HG02623 (cell line): ENCODE measurements around the gene TMEM165.

Experiments
- ATAC-seq: cut with Tn5 transposase; IDR thresholded peaks from one replicate; pipeline ENCODE4 v1.9.1; 2021; ENCODE audit warnings: moderate library complexity; ENCODE audit not compliant: unreplicated experiment

Gene TMEM165

GRCh38 chr4:55405073-55405472 lies 9.3 kb downstream of the TMEM165 start:
- no peak for ATAC-seq

DNA sequence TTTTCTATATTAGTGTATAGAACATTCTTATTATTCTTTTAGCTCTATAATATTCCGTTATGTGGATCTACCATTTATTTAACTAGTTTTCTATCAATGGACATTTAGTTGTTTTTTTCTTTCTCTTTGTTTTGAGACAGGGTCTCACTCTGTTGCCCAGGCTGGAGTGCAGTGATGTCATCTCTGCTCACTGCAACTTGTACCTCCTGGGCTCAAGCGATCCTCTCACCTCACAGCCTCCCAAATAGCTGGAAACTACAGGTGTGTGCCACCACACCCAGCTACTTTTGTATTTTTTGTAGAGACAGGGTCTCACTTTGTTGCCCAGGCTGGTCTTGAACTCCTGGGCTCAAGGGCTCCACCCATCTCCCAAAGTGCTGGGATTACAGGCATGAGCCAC lies 10.8 kb downstream of the TMEM165 start:
- no peak for ATAC-seq

GRCh38 chr4:55407119-55407518 lies 11.4 kb downstream of the TMEM165 start:
- ATAC-seq: no peak

- no peak for ATAC-seq
Observed at GRCh38 chr4:55407764-55408163, 12.0 kb downstream of the TMEM165 start.

- peak; percentile 70 for ATAC-seq
Observed at GRCh38 chr4:55409468-55410171, 13.9 kb downstream of the TMEM165 start.

GRCh38 chr4:55410431-55410830 lies 14.7 kb downstream of the TMEM165 start:
- no peak for ATAC-seq

GRCh38 chr4:55411621-55412020 lies 15.9 kb downstream of the TMEM165 start:
- ATAC-seq: no peak

GRCh38 chr4:55416176-55416575 lies 20.4 kb downstream of the TMEM165 start:
- ATAC-seq: no peak

- no peak for ATAC-seq
Observed at GRCh38 chr4:55424791-55425190, 29.0 kb downstream of the TMEM165 start.

DNA sequence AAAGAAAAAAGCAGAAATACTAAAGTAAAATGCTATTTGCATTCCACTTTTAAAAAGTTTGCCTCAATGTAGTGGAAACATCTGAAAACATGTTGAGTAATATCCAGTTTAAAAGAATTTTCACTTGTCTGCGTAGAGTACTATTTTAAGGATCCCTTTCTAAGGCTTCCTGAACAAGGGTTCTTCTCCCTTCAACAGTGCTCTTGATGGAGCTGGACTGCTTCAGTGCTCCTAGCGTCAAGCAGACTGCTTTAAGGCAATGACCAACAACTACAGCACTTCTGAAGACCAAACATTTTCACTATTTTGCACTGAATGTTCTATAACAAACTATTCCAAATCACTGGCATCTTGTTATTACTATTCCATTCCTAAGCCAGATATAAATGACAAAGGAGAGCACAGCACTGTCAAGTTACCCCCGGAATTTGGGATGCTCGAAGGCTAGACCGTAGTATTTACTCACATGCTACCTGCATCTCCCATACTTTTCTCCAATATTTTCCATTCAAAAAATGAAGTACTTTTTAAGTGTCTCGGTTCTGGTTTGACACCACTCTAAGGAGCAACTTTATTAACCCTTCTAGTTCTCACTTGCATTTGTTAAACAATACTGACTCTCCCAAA lies 36.1 kb downstream of the TMEM165 start:
- ATAC-seq: no peak

- peak; percentile 67 for ATAC-seq
Observed at GRCh38 chr4:55435141-55435841, 39.5 kb downstream of the TMEM165 start.

- ATAC-seq: no peak
Observed at GRCh38 chr4:55437356-55437796, 41.6 kb downstream of the TMEM165 start.

DNA sequence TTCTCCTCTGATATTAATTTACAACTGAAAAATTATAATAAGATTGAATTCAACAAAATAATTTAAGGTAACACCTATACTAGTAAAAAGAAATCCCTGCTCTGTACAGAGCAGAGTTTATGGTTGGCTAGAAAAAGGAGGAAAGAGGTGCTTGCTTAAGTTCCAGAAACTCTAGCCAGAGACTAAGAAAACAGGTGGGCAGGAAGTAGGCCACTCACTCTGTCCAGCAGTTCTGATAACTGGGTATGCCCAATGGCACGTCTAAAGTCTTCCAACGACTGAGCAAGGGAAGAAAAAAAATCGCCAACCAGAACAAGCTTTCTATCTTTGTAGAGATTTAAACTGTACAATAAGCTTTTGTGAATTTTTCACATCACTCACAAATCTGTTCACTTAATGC lies 42.1 kb downstream of the TMEM165 start:
- ATAC-seq: no peak

GRCh38 chr4:55438314-55438713 lies 42.6 kb downstream of the TMEM165 start:
- ATAC-seq: no peak

DNA sequence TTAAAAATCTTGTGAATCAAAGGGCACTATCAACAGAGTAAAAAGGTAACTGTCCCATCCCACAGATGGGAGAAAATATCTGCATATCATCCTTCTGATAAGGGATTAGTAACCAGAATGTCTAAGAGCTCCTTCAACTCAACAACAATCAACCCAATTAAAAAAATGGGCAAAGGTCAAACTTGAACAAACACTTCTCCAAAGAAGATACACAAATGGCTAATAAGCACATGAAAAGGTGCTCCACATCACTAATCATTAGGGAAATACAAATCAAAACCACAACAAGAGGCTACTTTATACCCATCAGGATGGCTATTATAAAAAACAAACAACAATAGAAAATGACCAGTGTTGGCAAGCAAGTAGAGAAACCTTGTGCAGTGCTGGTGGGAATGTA lies 43.3 kb downstream of the TMEM165 start:
- no peak for ATAC-seq

DNA sequence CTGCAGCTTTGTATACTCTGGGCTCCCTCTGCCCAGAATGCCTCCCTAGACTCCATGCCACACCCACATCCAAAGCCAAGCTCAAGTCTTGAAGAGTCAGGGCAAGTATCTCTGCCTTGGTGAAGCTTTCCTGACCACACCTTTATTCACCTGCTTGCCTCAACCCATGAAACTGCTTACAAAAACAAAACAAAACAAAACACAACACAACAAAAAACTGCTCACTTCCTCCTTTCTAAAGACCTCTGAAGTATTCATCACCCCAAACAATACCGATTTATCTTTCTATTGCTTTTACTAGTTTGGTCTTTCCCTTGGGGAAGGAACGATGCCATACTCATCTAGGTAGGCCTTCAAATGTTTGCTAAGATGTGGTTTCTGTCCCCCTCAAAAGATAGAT lies 45.0 kb downstream of the TMEM165 start:
- no peak for ATAC-seq

DNA sequence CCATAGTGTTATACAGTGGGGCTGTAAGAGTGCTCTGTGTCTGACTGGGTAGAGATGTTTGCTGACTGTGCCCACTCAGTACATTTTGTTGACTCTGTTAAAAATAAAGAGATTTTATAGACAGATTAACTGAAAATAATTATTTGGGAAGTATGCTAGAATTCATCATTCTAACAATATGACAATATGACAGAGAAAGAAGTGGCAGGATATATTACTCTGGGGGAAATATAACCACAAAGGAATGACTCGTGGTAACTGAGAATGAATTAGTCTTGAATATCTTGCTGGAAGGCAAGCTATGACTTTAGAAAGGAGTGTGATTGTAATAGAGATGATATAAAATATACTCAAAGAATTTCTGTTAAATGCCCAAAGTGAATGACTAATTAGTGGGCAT lies 46.8 kb downstream of the TMEM165 start:
- ATAC-seq: no peak

- no peak for ATAC-seq
Observed at GRCh38 chr4:55444827-55445226, 49.1 kb downstream of the TMEM165 start.

DNA sequence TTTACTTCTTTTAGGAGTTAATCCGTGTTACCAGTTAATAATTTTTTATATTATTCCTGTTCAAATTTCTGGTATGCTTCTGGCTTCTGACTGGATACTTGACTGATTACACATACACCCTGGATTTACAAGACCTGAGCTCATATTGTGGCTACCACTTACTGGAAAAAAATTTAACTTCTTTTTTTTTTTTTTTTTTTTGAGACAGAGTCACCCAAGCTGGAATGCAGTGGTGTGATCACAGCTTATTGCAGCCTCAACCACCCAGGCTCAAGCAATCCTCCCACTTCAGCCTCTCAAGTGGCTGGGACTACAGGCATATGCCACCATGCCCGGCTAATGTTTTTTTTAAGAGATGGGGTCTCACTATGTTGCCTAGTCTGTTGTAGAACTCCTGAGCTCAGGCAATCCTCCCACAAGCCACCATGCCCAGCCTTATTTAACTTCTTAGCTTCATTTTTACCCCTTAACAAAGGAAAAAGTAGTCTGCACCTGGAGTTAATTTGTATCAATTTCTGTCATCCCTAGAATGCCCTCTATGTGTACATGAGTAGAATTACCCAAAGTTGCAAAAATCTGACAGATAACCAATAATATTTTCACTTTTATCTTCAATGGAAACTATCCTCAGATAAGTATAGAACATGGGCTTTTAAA lies 50.3 kb downstream of the TMEM165 start:
- no peak for ATAC-seq

GRCh38 chr4:55446578-55446922 lies 50.8 kb downstream of the TMEM165 start:
- ATAC-seq: no peak

DNA sequence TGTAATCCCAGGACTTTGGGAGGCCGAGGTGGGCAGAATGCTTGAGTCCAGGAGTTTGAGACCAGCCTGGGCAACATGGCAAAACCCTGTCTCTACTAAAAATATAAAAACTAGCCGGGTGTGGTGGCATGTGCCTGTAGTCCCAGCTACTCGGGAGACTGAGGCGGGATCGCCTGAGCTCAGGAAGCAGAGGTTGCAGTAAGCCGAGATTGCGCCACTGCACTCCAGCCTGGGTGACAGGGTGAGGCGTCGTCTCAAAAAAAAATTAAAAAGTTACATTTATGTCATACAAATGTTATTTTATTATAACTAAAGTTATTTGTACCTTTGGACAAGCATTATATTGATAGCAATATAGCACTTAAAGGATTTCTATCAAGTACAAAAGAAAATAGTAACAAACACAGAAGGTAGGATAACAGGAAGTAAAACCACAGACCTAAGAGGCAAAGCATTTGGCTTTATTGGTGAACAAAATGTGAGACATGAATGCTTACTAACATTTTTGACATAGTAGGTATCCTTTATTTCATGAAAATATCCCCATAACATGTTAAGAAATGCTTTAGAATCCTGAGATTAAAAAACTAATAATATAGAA lies 51.5 kb downstream of the TMEM165 start:
- ATAC-seq: no peak
